Left lung (tissue), 10 donors: ENCODE data around the gene SLC9A5. TPM values are rescaled to one million over a fixed set of nuclear protein-coding genes. Genes with fewer than 3 reads are reported as not detected.

Experiments used
- ATAC-seq: fragments of 200-7000 bp; cut with Tn5 transposase; one replicate; pipeline ENCODE4 v1.9.1; 2020; ENCODE audit warnings: moderate library complexity
- DNase-seq, 4 donors: peaks; one replicate each; pipeline ENCODE4 v3.0.0-alpha.2; 2013 to 2020
- H3K27ac ChIP-seq, 2 donors: fragments of 200-600 bp; sonication (generic) in 1 of 2; one replicate each; pipeline versions ENCODE4 v1.5.0 to v1.8.0; 2020 to 2021
- H3K27me3 ChIP-seq, 2 donors: fragments of 200-600 bp; sonication (generic) in 1 of 2; one replicate each; pipeline versions ENCODE4 v1.5.0 to v1.8.0; 2020 to 2021
- H3K36me3 ChIP-seq, 2 donors: fragments of 200-600 bp; sonication (generic) in 1 of 2; one replicate each; pipeline versions ENCODE4 v1.5.0 to v1.8.0; 2020 to 2021
- H3K4me1 ChIP-seq, 2 donors: fragments of 200-600 bp; one replicate each; pipeline ENCODE4 v1.8.0; 2021
- H3K4me3 ChIP-seq, 2 donors: fragments of 200-600 bp; sonication (generic) in 1 of 2; one replicate each; pipeline versions ENCODE4 v1.5.0 to v1.8.0; 2020 to 2021; ENCODE audit warnings: mild to moderate bottlenecking in 1 of 2
- H3K9me3 ChIP-seq, 2 donors: fragments of 200-600 bp; sonication (generic) in 1 of 2; one replicate each; pipeline versions ENCODE4 v1.5.0 to v1.8.0; 2020 to 2021
- intact Hi-C, 2 donors: fragments of 100-400 bp; cut with DNase I; formaldehyde crosslinking; loops; one replicate each; pipeline versions ENCODE4 v1.11.2 to v1.14.2; 2022
- polyA plus RNA-seq, 6 donors: library from polyadenylated mRNA; unstranded; fragments of 120-200 nt; gene quantifications; one replicate each; pipeline ENCODE4 v1.2.1, GENCODE V29; 2013; ENCODE audit not compliant: insufficient read length in 6 of 6
- total RNA-seq, 2 donors: library from RNA; stranded (reverse); fragmentation: NEBNext Ultra II Directional; extraction: Animal tissue kit (Norgen Biotek cat#: 25700); gene quantifications; one replicate each; pipeline ENCODE4 v1.2.1, GENCODE V29; 2021
- TF ChIP-seq, protein P1 (sequence below), 2 donors: fragments of 200-600 bp; sonication (generic) in 1 of 2; IDR thresholded peaks; one replicate each; pipeline versions ENCODE4 v1.5.0 to v1.8.0; 2021; ENCODE audit warnings: antibody characterized with exemption in 2 of 2
- donor health status: DM: no; HTN: yes; CAD: no.
- donor health status: DM: no; HTN: no; CAD: no.

Gene SLC9A5
- total and polyA plus RNA-seq, 8 donors: 3.2 to 26.1 (median 20.9) TPM

DNA sequence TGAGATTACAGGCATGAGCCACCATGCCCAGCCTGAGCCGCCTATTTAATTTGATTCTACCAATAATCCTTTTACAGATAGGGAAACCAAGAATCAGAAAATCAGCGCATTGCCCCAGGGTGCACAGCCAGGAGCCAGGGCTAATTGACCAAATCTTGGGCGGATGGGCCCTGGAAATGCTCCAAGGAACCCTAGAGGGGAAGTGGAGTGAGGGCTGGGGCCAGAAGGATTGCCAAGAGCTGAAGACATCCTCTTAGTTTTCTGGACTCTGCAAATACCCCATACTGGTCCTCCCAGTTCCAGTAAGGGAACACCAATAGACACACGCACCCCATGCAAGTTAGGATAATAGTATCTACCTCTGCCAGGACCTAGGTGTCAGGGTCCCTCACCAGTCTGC is 5.3 kb upstream of the SLC9A5 start:
- peaks cover 0 to 7% of the 10 kb centered on the region in 2 donors for H3K27me3 ChIP-seq
- H3K4me3 ChIP-seq: peak overlapping the region in 1 of 2 donors; percentile 81
- ATAC-seq: no peak
- peak in 2 of 4 donors; percentile 33 to 59 for DNase-seq
- H3K27ac ChIP-seq: peak overlapping the region; percentile 92 to 97
- intact Hi-C loops: no loop called here
- peaks cover 0 to 17% of the 10 kb centered on the region in 2 donors for H3K36me3 ChIP-seq
- peaks cover 70 to 79% of the 10 kb centered on the region in 2 donors for H3K4me1 ChIP-seq
- H3K9me3 ChIP-seq: no peaks in the 10 kb centered on the region
- TF ChIP-seq, protein P1, sequence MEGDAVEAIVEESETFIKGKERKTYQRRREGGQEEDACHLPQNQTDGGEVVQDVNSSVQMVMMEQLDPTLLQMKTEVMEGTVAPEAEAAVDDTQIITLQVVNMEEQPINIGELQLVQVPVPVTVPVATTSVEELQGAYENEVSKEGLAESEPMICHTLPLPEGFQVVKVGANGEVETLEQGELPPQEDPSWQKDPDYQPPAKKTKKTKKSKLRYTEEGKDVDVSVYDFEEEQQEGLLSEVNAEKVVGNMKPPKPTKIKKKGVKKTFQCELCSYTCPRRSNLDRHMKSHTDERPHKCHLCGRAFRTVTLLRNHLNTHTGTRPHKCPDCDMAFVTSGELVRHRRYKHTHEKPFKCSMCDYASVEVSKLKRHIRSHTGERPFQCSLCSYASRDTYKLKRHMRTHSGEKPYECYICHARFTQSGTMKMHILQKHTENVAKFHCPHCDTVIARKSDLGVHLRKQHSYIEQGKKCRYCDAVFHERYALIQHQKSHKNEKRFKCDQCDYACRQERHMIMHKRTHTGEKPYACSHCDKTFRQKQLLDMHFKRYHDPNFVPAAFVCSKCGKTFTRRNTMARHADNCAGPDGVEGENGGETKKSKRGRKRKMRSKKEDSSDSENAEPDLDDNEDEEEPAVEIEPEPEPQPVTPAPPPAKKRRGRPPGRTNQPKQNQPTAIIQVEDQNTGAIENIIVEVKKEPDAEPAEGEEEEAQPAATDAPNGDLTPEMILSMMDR (IDR thresholded peaks at IDR 0.05): no peak

DNA sequence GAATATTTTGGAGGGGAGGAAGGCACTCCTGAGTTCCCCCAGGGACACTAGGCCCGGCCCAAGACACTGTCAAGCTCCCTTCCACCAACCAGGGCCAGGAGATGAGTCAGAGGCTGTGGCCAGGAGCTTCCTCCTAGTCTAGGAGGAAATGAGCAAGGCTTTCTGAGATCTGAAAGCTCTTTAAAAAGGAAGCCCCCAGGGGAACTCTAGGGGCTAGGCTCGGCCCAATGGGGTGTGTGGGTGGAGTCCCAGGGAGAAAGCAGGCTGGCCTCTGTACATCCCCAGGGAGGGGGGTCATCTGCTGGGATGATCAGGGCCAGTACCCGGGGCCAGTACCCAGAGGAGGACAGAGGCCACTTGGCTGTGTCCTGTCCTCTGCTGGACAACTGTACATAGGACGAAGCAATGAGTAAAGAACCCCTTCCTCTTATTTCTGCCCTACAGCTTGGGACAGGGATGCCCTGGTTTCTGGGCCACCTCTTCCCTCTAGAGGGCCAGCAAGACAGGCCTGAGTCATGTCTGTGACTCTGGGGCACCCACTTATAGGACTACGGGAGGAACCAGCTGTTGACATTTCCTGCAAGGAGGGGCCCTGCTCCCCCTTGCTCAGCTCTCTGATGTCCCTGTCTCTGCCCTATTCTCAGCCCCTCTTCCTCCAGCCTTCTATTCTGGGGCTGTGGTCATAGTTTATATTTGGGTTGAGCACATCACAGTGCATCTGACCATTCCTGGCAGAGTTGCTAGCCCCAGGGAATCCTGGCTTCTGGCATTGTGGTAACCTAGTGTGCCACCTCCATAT is 4.2 kb upstream of the SLC9A5 start:
- Histone ChIP-seq H3K27me3 (peaks cover 0 to 18% of the 10 kb centered on the region in 2 donors), H3K9me3 (no peaks in the 10 kb centered on the region), H3K27ac (peak overlapping the region; percentile 92 to 97), H3K4me3 (peak overlapping the region in 1 of 2 donors; percentile 81), H3K36me3 (peaks cover 0 to 6% of the 10 kb centered on the region in 2 donors), H3K4me1 (peaks cover 75 to 86% of the 10 kb centered on the region in 2 donors)
- ATAC-seq (peak; percentile 0), DNase-seq (peak in 2 of 4 donors; percentile 90 to 92)
- intact Hi-C loops: no loop called here
- TF ChIP-seq, protein P1 (IDR thresholded peaks at IDR 0.05): peak in 1 of 2 donors; percentile 27

DNA sequence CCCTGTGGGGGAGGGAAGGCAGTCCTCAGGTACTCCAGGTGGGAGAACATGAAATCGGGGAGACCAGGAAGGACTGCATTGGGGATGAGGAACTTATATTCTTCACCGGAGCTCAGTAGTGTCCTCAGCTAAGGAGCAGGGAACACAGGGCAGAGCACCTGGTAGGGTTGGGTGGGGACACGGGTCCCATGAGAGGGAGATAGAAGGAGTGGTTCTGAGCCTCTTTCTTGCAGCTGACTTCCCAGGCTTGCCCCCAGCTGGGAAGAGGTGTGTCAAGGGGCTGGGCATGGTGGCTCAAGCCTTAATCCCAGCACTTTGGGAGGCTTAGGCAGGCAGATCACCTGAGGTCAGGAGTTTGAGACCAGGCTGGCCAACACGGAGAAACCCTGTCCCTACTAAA is 3.6 kb upstream of the SLC9A5 start:
- ATAC-seq: no peak
- peak overlapping the region in 1 of 2 donors; percentile 81 for H3K4me3 ChIP-seq
- H3K4me1 ChIP-seq: peaks cover 69 to 80% of the 10 kb centered on the region in 2 donors
- H3K36me3 ChIP-seq: peaks cover 0 to under 1% of the 10 kb centered on the region in 2 donors
- H3K9me3 ChIP-seq: no peaks in the 10 kb centered on the region
- TF ChIP-seq, protein P1 (IDR thresholded peaks at IDR 0.05): no peak
- intact Hi-C loops: no loop called here
- peak overlapping the region; percentile 92 to 97 for H3K27ac ChIP-seq
- no peak for DNase-seq
- peaks cover 0 to 24% of the 10 kb centered on the region in 2 donors for H3K27me3 ChIP-seq

DNA sequence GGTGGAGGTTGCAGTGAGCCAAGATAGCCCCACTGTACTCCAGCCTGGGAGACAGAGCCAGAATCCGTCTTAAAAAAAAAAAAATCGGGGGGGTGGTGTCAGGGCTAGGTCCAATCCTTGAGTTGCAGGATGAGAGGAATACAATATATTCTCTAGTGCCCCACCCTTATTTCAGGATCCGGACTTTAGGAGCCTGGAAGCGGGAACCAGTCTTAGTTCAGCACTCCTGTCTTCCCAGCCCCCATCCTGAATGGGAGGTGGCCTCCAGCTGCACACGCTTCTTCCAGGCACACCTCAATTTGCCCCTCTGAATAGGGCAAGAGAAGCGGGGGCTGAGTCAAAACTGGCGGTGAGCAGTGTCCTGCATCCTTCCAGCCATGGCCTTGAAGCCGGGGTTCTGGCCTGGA is 3.1 kb upstream of the SLC9A5 start:
- Histone ChIP-seq H3K27ac (peak overlapping the region; percentile 92 to 97), H3K4me3 (peak overlapping the region; percentile 70 to 81), H3K4me1 (peaks cover 65 to 75% of the 10 kb centered on the region in 2 donors), H3K9me3 (no peaks in the 10 kb centered on the region), H3K36me3 (no peaks in the 10 kb centered on the region), H3K27me3 (peaks cover 0 to 29% of the 10 kb centered on the region in 2 donors)
- DNase-seq (no peak), ATAC-seq (no peak)
- TF ChIP-seq, protein P1 (IDR thresholded peaks at IDR 0.05): no peak
- intact Hi-C loops: no loop called here

DNA sequence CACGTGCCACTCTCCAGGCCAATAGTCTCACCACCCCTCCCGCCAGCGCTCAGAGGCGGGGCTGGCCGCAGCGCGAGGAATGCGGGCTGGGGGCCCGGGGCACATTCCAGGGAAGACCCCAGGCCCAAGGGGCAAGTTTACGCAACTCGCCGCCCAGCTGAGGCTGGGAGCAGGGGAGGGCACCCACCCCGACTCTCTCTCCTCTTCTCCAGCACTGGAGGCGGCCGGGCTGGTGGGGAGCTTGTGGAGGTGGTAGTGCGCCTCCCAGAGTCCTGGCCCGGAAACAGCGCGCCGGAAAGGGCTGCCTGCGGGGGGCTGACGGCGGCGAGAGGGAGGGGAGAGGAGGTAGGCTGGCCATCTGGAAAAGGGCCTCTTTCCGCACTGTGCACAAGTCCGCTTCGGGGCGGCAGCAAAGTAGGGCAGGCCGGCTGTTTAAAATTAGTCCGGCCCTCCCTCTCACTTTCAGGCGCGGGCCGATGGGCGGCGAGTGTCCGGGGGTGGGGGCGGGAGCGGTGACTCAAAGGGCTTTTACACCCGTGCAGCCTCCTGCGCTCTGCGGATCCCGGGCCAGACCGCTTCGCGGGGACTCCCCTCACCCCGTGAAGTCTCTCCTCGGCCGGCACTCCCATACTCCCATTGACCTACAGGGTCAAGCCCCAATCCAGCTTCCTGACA is 2.6 kb upstream of the SLC9A5 start:
- DNase-seq (peak; percentile 89 to 93 (median 93)), ATAC-seq (peak; percentile 42)
- Histone ChIP-seq H3K9me3 (no peaks in the 10 kb centered on the region), H3K4me3 (peak overlapping the region; percentile 70 to 81), H3K36me3 (no peaks in the 10 kb centered on the region), H3K27ac (peak overlapping the region; percentile 92 to 97), H3K4me1 (peaks cover 59 to 70% of the 10 kb centered on the region in 2 donors), H3K27me3 (peaks cover 0 to 34% of the 10 kb centered on the region in 2 donors)
- TF ChIP-seq, protein P1 (IDR thresholded peaks at IDR 0.05): peak in 1 of 2 donors; percentile 30
- intact Hi-C loops: no loop called here
